ENCODE results near the gene MBD5.

Gene MBD5

GRCh38 chr2:148259674-148260073 lies 238.8 kb downstream of the MBD5 start:
- no peaks in the 10 kb centered on the region for H3K4me1 ChIP-seq (ENCODE audit: low read length)
- H3K79me2 ChIP-seq (ENCODE audit: low read length) = no peaks in the 10 kb centered on the region
- no peaks in the 10 kb centered on the region for H4K20me1 ChIP-seq (ENCODE audit: insufficient read depth, low read length)
- H3K4me3 ChIP-seq (ENCODE audit: low read length) = no peak overlapping the region
- TF ChIP-seq CTCF (IDR thresholded peaks at IDR 0.05; ENCODE audit: low read depth, low read length) = no peak
- no peak for TF ChIP-seq EZH2phosphoT487 (IDR thresholded peaks at IDR 0.05; ENCODE audit: low read depth)
- H3K36me3 ChIP-seq (replicated peaks; ENCODE audit: low read depth, low read length) = peaks cover 11% of the 10 kb centered on the region
- H3K27me3 ChIP-seq (ENCODE audit: low read depth, low read length) = no peaks in the 10 kb centered on the region
- no peak overlapping the region for H3K4me2 ChIP-seq (ENCODE audit: low read length)
- H3K9me3 ChIP-seq (ENCODE audit: insufficient read depth, low read length) = peaks cover 6% of the 10 kb centered on the region; the same call in 1 of the 2 replicates
- H3K9ac ChIP-seq (ENCODE audit: low read length) = no peak overlapping the region
- no peak overlapping the region for H3K27ac ChIP-seq (ENCODE audit: low read length)
- H2AFZ ChIP-seq (ENCODE audit: low read depth, low read length) = no peak overlapping the region

GRCh38 chr2:148263890-148264289 lies 243.0 kb downstream of the MBD5 start:
- no peak overlapping the region for H3K4me3 ChIP-seq (ENCODE audit: low read length)
- no peaks in the 10 kb centered on the region for H3K4me1 ChIP-seq (ENCODE audit: low read length)
- H3K9ac ChIP-seq (ENCODE audit: low read length) = no peak overlapping the region
- H3K9me3 ChIP-seq (ENCODE audit: insufficient read depth, low read length) = peaks cover 6% of the 10 kb centered on the region; the same call in 1 of the 2 replicates
- H3K79me2 ChIP-seq (ENCODE audit: low read length) = no peaks in the 10 kb centered on the region
- no peak overlapping the region for H2AFZ ChIP-seq (ENCODE audit: low read depth, low read length)
- H3K36me3 ChIP-seq (replicated peaks; ENCODE audit: low read depth, low read length) = peaks cover 6% of the 10 kb centered on the region
- no peak for TF ChIP-seq EZH2phosphoT487 (IDR thresholded peaks at IDR 0.05; ENCODE audit: low read depth)
- no peak for TF ChIP-seq CTCF (IDR thresholded peaks at IDR 0.05; ENCODE audit: low read depth, low read length)
- H3K27ac ChIP-seq (ENCODE audit: low read length) = no peak overlapping the region
- no peaks in the 10 kb centered on the region for H3K27me3 ChIP-seq (ENCODE audit: low read depth, low read length)
- no peaks in the 10 kb centered on the region for H4K20me1 ChIP-seq (ENCODE audit: insufficient read depth, low read length)
- no peak overlapping the region for H3K4me2 ChIP-seq (ENCODE audit: low read length)

- H2AFZ ChIP-seq (ENCODE audit: low read depth, low read length) = no peak overlapping the region
- H3K9me3 ChIP-seq (ENCODE audit: insufficient read depth, low read length) = no peaks in the 10 kb centered on the region
- H3K36me3 ChIP-seq (replicated peaks; ENCODE audit: low read depth, low read length) = no peaks in the 10 kb centered on the region
- H3K4me3 ChIP-seq (ENCODE audit: low read length) = no peak overlapping the region
- TF ChIP-seq EZH2phosphoT487 (IDR thresholded peaks at IDR 0.05; ENCODE audit: low read depth) (no peak), CTCF (IDR thresholded peaks at IDR 0.05; ENCODE audit: low read depth, low read length) (no peak)
- H3K4me1 ChIP-seq (ENCODE audit: low read length) = no peaks in the 10 kb centered on the region
- no peaks in the 10 kb centered on the region for H3K27me3 ChIP-seq (ENCODE audit: low read depth, low read length)
- no peaks in the 10 kb centered on the region for H4K20me1 ChIP-seq (ENCODE audit: insufficient read depth, low read length)
- H3K79me2 ChIP-seq (ENCODE audit: low read length) = no peaks in the 10 kb centered on the region
- no peak overlapping the region for H3K27ac ChIP-seq (ENCODE audit: low read length)
- no peak overlapping the region for H3K9ac ChIP-seq (ENCODE audit: low read length)
- H3K4me2 ChIP-seq (ENCODE audit: low read length) = no peak overlapping the region
Measured at GRCh38 chr2:148273158-148273691, 252.3 kb downstream of the MBD5 start.

- H2AFZ ChIP-seq (ENCODE audit: low read depth, low read length) = no peak overlapping the region
- H3K79me2 ChIP-seq (ENCODE audit: low read length) = no peaks in the 10 kb centered on the region
- H3K4me1 ChIP-seq (ENCODE audit: low read length) = no peaks in the 10 kb centered on the region
- no peak overlapping the region for H3K9ac ChIP-seq (ENCODE audit: low read length)
- H3K27me3 ChIP-seq (ENCODE audit: low read depth, low read length) = no peaks in the 10 kb centered on the region
- H3K36me3 ChIP-seq (replicated peaks; ENCODE audit: low read depth, low read length) = no peaks in the 10 kb centered on the region
- H4K20me1 ChIP-seq (ENCODE audit: insufficient read depth, low read length) = no peaks in the 10 kb centered on the region
- no peaks in the 10 kb centered on the region for H3K9me3 ChIP-seq (ENCODE audit: insufficient read depth, low read length)
- TF ChIP-seq EZH2phosphoT487 (IDR thresholded peaks at IDR 0.05; ENCODE audit: low read depth) = no peak
- no peak for TF ChIP-seq CTCF (IDR thresholded peaks at IDR 0.05; ENCODE audit: low read depth, low read length)
- no peak overlapping the region for H3K27ac ChIP-seq (ENCODE audit: low read length)
- no peak overlapping the region for H3K4me3 ChIP-seq (ENCODE audit: low read length)
- H3K4me2 ChIP-seq (ENCODE audit: low read length) = no peak overlapping the region
Measured at GRCh38 chr2:148279216-148279615, 258.3 kb downstream of the MBD5 start.

Measured in OCI-LY3 (cell line).